GM21619 (cell line): ENCODE results near the gene POLR2E.

Source experiments
- ATAC-seq: cut with Tn5 transposase; IDR thresholded peaks from one replicate; pipeline ENCODE4 v1.9.1; 2021; ENCODE audit not compliant: unreplicated experiment

Gene POLR2E

DNA sequence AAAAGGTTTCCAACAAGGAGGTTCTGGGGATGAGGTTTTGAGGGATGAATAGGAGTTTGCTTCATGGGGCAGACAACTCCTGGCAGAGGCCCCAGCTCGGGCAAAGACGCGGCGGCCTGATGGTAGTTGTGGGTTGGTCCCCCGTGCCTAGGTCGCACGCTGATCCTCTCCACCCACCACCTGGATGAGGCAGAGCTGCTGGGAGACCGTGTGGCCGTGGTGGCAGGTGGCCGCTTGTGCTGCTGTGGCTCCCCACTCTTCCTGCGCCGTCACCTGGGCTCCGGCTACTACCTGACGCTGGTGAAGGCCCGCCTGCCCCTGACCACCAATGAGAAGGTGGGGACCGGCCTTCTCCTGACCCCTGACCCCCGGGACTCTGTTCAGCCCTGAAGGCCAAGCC, 43.4 kb downstream of the POLR2E start:
- no peak for ATAC-seq

DNA sequence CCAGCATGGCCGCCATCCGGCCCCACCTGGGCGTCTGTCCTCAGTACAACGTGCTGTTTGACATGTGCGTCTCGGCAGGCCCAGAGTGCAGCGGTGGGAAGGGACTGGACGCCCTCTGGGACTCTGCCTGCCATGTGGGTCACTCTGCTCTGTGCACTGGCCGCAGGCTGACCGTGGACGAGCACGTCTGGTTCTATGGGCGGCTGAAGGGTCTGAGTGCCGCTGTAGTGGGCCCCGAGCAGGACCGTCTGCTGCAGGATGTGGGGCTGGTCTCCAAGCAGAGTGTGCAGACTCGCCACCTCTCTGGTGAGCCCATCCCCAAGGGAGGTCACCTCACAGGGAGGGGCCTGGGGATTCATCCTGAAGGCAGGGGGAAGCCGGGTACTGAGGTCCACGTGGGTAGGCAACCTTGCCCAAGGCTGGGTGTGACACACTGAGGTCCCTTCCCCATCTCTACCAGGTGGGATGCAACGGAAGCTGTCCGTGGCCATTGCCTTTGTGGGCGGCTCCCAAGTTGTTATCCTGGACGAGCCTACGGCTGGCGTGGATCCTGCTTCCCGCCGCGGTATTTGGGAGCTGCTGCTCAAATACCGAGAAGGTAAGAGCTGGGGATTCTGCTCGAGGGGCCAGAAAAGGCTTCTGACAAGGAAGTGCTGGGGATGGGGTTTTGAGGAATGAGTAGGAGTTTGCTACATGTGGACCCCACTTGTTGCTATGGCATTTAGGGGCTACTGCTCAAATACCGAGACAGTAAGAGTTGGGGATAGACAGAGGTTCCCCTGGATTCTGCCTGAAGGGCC, 44.0 kb downstream of the POLR2E start:
- ATAC-seq, result no peak

DNA sequence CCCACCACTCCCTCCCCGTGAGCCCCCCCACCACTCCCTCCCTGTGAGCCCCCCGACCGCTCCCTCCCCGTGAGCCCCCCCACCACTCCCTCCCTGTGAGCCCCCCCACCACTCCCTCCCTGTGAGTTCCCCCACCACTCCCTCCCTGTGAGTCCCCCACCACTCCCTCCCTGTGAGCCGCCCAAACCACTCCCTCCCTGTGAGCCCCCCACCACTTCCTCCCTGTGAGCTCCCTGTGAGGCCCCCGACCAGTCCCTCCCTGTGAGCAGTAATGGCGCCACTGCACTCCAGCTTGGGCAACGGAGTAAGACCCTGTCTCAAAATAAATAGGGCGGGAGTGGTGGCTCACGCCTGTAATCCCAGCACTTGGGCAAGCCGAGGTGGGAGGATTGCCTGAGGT, 45.4 kb downstream of the POLR2E start:
- ATAC-seq, result no peak

DNA sequence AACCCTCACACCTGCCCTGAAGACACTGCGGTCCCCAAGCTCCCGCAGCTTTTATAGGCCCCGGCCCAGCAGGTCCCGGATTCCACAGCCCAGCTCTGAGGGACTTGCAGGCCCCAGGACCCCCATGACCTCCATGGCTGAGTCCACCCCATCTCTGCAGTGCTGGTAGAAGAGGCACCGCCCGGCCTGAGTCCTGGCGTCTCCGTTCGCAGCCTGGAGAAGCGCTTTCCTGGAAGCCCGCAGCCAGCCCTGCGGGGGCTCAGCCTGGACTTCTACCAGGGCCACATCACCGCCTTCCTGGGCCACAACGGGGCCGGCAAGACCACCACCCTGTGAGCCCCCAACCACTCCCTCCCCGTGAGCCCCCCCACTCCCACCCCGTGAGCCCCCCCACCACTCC, 46.1 kb downstream of the POLR2E start:
- no peak for ATAC-seq

DNA sequence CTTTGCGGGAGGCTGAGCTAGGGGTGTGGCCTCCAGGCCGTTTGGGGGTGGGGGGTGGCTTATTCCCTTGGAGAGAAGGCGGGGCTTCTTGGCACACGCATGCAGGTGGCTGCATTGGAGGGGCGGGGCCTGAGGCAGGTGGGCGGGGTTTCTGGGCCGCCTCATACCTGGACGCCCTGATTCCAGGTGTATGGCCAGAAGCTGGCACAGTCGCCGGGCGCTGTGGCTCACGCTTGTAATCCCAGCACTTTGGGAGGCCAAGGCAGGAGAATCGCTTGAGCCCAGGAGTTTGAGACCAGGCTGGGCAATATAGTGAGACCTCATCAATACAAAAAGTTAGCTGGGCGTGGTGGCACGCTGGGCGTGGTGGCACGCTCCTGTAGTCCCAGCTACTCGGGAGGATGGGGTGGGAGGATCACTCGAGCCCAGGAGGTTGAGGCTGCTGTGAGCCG, 47.5 kb downstream of the POLR2E start:
- ATAC-seq, result no peak

DNA sequence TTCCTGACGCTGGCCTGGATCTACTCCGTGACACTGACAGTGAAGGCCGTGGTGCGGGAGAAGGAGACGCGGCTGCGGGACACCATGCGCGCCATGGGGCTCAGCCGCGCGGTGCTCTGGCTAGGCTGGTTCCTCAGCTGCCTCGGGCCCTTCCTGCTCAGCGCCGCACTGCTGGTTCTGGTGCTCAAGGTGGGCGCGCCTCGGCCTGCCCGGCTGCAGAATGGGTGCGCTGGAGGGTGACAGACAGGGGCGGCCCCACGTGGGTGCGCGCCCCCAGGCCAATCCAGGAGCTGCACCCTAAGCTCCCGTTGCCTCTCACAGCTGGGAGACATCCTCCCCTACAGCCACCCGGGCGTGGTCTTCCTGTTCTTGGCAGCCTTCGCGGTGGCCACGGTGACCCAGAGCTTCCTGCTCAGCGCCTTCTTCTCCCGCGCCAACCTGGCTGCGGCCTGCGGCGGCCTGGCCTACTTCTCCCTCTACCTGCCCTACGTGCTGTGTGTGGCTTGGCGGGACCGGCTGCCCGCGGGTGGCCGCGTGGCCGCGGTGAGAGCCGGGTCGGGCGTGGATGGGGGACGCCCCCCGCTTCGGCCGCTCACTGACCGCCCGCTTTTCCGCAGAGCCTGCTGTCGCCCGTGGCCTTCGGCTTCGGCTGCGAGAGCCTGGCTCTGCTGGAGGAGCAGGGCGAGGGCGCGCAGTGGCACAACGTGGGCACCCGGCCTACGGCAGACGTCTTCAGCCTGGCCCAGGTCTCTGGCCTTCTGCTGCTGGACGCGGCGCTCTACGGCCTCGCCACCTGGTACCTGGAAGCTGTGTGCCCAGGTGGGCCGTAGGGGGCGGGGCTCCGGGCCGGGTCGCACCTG, 48.1 kb downstream of the POLR2E start:
- no peak for ATAC-seq

DNA sequence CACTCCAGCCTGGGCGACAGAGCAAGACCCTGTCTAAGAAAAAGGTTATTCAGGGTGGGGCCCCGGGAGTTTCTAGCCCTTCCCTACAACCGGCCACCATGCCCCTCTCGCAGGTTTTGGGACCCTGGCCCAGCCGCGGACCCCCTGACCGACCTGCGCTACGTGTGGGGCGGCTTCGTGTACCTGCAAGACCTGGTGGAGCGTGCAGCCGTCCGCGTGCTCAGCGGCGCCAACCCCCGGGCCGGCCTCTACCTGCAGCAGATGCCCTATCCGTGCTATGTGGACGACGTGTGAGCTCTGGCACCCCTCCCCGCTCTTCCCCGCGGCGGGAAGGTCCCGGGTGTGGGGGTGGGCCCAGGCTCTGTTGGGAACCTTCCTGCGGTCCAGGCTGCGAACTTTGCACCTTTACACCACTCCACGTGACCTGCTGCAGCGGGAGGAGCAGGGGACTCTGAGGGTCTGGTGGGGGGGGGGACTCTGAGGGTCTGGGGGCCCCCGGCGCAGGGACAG, 49.0 kb downstream of the POLR2E start:
- no peak for ATAC-seq

DNA sequence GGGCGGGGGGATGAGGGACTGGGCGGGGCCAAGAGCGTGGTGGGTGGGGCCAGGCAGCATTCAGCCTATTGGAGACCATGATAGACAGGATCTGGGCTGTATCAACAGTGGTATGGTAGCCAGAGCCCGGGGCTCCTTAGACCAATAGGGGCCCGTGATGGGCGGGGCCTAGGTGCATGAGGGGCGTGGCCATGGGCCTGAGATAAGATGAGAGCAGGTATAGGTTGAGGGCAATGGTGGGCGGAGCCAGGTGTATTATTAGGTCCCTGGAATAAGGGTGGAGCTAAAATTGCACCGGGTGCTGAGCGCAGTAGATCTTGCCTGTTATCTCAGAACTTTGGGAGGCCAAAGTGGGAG, 50.0 kb downstream of the POLR2E start:
- ATAC-seq, result no peak

DNA sequence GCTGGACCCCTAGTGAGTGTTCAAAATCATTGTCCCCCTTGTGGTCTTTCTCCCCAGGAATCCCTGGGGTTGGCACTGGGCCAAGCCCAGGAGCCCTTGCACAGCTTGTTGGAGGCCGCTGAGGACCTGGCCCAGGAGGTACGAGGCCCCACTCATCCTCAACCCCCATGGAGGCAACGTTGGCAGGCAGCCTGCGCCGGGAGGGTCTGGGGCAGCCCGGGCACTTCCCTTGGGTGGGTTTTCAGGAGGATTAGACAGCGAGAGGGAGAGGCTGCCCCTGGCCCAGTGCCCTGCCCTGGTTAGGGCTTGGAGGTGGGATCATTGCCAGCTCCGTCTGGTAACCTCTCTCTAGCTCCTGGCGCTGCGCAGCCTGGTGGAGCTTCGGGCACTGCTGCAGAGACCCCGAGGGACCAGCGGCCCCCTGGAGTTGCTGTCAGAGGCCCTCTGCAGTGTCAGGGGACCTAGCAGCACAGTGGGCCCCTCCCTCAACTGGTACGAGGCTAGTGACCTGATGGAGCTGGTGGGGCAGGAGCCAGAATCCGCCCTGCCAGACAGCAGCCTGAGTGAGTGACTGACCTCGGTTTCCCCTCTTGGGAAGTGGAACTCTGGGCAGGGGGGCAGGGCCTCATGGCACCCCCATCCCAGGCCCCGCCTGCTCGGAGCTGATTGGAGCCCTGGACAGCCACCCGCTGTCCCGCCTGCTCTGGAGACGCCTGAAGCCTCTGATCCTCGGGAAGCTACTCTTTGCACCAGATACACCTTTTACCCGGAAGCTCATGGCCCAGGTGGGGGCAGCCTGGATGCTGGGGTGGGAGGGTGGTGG, 52.3 kb downstream of the POLR2E start:
- no peak for ATAC-seq

DNA sequence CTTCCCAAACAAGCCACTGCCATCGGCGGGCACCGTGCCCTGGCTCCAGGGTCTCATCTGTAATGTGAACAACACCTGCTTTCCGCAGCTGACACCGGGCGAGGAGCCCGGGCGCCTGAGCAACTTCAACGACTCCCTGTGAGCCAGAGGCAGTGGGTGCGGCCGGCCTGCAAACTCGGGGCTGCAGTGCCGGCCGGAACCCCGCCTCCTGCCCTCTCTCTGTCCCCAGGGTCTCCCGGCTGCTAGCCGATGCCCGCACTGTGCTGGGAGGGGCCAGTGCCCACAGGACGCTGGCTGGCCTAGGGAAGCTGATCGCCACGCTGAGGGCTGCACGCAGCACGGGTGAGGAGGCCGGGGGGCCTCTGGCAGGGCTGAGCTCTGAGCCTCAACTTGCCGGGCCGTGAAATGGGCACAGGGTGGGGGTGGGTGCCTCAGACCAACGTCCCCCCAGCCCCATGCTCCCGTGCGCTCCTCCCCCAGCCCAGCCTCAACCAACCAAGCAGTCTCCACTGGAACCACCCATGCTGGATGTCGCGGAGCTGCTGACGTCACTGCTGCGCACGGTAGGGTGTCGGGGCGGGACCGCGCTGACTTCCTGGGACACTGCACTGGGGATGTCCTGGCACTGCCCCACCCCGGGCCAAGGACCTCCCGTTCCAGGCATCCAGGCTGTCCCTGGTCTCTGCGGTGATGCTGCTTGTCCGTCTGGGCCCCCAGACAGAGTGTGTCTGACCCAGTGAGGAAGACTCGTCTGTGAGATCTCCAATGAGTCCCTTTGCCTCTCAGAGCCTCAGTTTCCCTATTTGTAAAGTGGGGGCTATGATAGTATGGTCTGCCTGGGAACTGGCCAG, 53.1 kb downstream of the POLR2E start:
- ATAC-seq, result no peak

DNA sequence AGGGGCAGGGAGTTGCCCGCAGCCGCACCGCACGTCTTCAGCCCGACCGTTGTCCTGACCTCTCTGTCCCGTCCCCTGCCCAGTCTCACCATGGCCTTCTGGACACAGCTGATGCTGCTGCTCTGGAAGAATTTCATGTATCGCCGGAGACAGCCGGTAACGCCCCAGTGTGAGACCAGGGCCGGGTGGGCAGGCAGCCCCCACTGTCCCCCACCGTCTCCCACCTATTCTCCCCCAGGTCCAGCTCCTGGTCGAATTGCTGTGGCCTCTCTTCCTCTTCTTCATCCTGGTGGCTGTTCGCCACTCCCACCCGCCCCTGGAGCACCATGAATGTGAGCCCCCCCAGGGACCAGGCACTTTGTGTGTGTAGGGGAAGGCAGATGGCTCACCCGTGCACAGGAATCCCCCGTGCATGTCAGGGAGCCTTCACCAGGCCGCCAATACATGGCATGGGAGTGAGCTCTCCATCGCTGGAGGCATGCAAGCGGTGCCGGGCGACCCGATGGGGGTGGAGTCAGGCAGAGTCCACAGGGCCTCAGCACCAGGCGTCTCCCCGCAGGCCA, 53.8 kb downstream of the POLR2E start:
- ATAC-seq, result no peak

DNA sequence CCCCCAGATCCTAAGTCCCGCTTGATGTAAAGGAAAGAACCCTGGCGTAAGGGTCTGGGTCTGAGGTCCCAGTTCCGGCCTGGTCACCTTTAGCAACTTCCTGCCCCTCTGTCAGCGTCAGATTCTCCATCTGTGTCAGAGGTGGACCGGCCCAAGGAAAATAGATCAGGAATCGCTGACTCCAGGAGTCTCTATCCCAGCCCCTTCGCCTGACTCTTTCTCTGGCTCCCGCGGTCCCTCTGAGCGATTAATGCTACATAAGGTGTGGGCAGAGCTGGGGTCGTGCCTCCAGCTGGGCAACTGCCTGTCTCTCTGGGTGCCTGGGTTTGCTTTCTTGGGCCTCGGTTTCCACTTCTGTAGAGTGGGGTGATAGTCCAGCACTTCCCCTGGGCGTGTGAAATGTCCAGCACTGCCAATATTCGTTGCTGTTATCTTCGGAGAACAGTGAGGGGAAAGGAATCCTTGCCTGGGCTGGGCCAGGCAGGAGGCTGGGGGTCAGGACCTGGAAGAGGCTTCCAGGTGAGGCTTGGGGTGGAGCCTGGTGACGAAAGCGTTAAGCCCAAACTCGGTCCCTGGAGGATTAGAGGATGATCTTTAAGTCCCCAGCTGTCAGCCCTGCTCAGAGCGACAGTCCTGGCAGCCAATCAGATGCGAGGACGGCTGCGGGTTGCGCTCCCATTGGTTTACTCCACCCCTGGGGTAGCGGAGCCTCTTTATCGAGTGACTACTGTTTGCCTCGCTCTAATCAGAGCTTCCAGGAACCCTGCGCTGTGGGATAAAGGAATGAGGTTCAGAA, 54.5 kb downstream of the POLR2E start:
- ATAC-seq, result peak; percentile 42

DNA sequence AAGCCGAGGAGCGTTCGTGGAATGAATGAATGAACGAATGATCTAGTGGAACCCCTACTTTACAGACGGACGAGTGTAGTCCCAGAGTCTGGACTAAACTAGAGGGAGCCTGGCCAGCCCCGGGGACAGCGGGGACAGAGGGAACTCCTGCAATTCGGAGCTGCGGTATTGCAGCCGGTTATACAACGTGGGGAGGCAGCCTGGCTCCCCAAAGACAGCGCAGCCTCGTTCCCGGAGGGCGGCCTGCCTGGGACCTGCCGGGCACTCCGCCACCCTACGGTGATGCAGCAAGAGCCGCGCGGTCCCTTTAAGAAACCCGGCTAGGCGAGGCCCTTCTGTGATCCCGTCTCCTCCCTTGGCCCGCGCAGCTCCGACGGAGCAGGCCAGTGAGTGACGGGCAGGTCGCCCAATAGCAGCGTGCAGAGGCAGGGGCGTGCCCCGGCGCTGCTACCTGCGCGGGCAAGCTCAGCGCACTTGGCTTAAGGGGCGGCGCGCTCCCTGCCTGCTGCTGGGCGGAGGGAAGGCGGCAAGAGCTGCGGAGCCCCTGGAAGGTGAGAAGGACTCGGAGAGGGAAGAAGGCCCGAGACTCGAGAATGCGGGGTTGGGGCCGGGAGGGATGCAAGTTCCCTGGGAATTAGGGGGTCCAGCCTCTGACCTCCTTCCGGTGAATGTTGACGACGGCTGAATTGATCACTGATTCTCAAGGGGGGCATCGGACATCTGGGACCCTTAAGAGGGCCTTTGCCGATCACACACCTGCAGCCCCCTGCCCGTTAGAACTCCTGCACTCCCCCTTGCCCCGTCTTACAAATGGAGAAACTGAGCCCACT, 55.3 kb downstream of the POLR2E start, which contains the start of gene ABCA7:
Gene ABCA7, plus strand, starts transcription at position 462 of the 830 bp plus-strand sequence. CDS start 1,255 bp downstream, outside the sequence.
- ATAC-seq, result peak; percentile 63

DNA sequence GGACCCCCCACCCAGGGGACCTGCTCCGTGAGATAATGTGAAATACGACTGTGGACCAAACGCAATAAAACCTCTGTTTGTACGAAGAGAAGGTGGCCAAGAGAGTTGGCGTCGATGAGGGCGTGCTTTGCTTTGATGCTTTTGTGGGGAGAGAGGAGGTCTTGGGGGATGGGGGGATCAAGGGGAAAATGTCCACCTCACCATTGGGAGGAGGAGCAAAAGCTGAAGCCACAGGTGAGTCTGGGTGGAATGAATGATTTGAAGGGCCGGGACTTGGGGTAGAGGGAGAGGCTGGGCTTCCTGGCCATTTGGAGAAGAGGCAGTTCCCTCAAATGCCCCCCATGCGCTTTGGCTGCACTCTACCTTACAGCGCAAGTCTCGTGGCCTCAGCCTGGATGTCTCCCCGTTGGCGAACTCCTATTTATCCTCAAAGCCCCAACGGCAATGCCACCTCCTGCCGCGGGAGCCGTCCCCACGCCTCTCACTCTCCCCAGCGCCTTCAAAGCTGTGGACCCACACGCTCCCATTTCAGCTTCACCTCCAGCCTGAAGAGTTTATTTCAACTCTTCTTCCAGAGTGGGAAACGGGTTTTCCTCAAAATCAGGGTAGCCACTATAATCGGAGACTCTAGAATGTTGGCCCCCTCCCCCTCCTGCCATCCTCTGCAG, 56.1 kb downstream of the POLR2E start:
- ATAC-seq, result no peak

DNA sequence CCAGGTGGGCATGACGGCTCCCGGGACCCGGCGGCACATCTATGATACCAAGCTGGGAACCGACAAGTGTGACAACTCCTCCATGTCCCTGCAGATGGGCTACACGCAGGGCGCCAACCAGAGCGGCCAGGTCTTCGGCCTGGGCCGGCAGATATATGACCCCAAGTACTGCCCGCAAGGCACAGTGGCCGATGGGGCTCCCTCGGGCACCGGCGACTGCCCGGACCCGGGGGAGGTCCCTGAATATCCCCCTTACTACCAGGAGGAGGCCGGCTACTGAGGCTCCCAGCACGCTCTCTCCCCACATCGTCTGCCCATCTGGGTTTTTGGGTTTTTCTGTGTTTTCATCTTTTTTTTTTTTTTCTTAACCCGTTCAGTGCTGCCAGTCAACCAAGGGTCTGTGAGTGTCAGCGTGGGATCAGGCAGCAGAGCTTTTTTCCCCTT, 57.5 kb downstream of the POLR2E start:
- ATAC-seq, result no peak
